Large intestine (tissue), 3 donors: ENCODE measurements around the gene SLC6A13. TPM values are rescaled to one million over a fixed set of nuclear protein-coding genes. Genes with fewer than 3 reads are reported as not detected.

Experiments
- DNase-seq, 2 donors: peaks; one replicate each; pipeline versions ENCODE4 v3.0.0 to v3.0.0-alpha.2; 2013
- H3K27ac ChIP-seq: one replicate; pipeline ENCODE4 v1.5.1; 2013; ENCODE audit warnings: low read length
- H3K27me3 ChIP-seq: 2 replicates; pipeline ENCODE4 v1.6.1; 2013; ENCODE audit warnings: low read length; ENCODE audit not compliant: control insufficient read depth, insufficient read depth
- H3K36me3 ChIP-seq: 2 replicates; pipeline ENCODE4 v1.6.1; 2013; ENCODE audit warnings: low read length; ENCODE audit not compliant: control insufficient read depth, insufficient read depth
- H3K4me1 ChIP-seq: one replicate; pipeline ENCODE4 v1.6.1; 2013; ENCODE audit warnings: low read length; ENCODE audit not compliant: control insufficient read depth, insufficient read depth
- H3K4me3 ChIP-seq: one replicate; pipeline ENCODE4 v1.5.1; 2013; ENCODE audit warnings: low read length
- H3K9me3 ChIP-seq: one replicate; pipeline ENCODE4 v1.6.1; 2013; ENCODE audit warnings: mild to moderate bottlenecking, low read depth, low read length, moderate library complexity; ENCODE audit not compliant: control insufficient read depth
- WGBS: methylation state at CpG from one replicate; pipeline ENCODE4 v1.1.5; 2013; ENCODE audit warnings: low lambda C conversion rate; ENCODE audit not compliant: insufficient coverage; 5-methylcytosine and 5-hydroxymethylcytosine counted together
- polyA plus RNA-seq: library from polyadenylated mRNA; unstranded; fragments of 120-200 nt; gene quantifications from one replicate; pipeline ENCODE4 v1.2.1, GENCODE V29; 2013

Gene SLC6A13
- polyA plus RNA-seq, 1 donor, result 0.28 TPM

GRCh38 chr12:179885-180284 lies 82.8 kb downstream of the SLC6A13 start:
- Histone ChIP-seq H3K27ac (no peak overlapping the region), H3K36me3 (no peaks in the 10 kb centered on the region), H3K27me3 (no peaks in the 10 kb centered on the region), H3K4me1 (peaks cover 14% of the 10 kb centered on the region), H3K9me3 (no peaks in the 10 kb centered on the region), H3K4me3 (no peak overlapping the region)
- no CpG with 5 or more reads among the region's 5 CpGs for WGBS
- DNase-seq, result no peak

DNA sequence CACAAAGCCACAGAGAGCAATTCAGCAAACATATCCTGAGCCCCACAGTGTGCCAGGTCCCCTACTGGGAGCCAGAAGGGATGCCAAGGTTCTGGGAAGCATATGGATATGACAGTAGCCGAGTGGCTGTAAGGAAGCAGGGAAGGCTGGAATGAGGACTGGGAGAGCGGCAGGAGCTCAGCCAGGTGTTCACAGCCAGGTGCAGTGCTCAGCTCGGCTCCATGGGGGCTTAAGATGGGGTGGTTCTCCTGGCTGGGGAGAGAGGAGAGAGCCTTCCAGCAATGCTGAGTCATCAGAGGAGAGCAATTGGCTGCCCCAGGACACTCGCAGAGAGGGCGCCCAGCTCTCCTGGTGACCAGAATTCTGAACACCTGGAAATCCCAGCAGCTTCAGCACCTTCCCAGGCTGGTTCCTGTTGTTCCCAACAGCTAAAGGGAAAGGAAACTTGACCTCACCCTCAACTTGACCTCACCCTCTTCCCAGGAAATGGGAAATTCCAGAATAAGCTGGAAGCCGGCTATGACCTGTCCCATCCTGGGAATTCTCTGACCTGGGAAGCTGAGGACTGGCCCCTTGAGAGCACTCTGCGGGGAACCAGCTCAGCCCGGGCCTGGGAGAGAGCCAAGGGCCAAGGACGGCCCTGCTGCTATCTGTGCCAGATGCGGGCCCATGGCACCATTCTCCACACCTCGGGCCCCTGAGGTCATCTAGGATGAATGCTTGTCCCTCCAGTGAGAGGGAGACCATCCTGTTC lies 83.3 kb downstream of the SLC6A13 start:
- Histone ChIP-seq H3K4me1 (peaks cover 14% of the 10 kb centered on the region), H3K4me3 (no peak overlapping the region), H3K27me3 (no peaks in the 10 kb centered on the region), H3K27ac (no peak overlapping the region), H3K9me3 (no peaks in the 10 kb centered on the region), H3K36me3 (no peaks in the 10 kb centered on the region)
- no peak for DNase-seq
- WGBS, result no CpG with 5 or more reads among the region's 11 CpGs

DNA sequence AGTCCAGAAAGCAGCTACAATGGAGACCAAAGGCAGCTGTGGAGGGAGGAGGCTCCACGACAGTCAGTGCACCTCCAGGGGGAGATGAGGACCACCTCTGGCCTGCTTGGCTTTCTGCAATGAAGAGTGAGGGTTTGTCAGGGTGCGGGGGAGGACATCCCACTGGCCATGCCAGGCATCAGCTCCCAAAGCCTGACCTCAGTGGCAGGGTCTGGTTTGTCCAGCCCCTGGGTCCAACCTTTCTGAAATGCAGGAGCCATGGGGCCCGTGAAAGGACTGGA lies 83.9 kb downstream of the SLC6A13 start:
- no CpG with 5 or more reads among the region's 3 CpGs for WGBS

DNA sequence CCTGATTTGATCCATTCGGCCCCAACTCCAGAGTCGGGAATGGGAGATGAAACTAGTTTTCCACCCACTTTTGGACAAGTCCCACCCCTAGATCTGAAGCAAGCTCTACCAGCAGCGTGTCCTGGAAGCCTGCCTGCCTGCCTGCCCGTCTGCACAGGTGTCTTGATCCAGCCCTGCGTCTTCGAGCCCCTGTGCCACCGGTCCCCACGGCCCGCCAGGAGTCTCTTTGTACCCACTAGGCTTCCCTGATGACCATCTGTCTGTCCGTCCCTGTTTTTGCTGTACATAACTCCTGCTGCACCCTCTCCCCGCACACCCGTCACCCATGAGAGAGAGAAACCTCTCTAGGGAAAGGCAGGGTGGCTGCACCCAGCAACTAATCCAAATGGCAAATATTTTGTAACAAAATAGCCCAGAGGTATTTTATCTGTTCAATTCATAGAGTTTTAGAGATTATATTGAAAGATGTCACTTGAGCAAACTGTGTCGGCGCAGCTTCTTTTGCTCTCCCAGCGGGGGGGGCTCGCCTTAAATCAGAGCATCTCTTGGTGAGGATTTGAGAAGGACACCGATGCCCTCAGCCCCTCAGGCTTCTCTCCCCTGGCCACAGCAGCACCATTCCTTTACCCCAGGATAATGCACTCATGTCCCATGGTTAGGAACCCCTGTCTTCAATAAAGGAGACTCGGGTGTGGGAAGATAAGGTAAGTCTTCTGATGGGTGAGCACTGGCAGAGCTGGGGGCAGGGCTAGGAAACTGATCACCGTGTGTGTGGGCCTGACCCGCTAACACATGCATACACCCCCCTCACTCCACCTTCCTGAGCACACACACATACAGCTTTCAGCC lies 84.4 kb downstream of the SLC6A13 start:
- Histone ChIP-seq H3K4me1 (peaks cover 14% of the 10 kb centered on the region), H3K9me3 (no peaks in the 10 kb centered on the region), H3K27ac (no peak overlapping the region), H3K36me3 (no peaks in the 10 kb centered on the region), H3K27me3 (no peaks in the 10 kb centered on the region), H3K4me3 (no peak overlapping the region)
- no peak for DNase-seq
- no CpG with 5 or more reads among the region's 20 CpGs for WGBS

More for the DNA sequence above, 83.9 kb downstream of the SLC6A13 start:
- Histone ChIP-seq H3K27me3 (no peaks in the 10 kb centered on the region), H3K27ac (no peak overlapping the region), H3K9me3 (no peaks in the 10 kb centered on the region), H3K36me3 (no peaks in the 10 kb centered on the region), H3K4me1 (peaks cover 14% of the 10 kb centered on the region), H3K4me3 (no peak overlapping the region)
- DNase-seq, result no peak

DNA sequence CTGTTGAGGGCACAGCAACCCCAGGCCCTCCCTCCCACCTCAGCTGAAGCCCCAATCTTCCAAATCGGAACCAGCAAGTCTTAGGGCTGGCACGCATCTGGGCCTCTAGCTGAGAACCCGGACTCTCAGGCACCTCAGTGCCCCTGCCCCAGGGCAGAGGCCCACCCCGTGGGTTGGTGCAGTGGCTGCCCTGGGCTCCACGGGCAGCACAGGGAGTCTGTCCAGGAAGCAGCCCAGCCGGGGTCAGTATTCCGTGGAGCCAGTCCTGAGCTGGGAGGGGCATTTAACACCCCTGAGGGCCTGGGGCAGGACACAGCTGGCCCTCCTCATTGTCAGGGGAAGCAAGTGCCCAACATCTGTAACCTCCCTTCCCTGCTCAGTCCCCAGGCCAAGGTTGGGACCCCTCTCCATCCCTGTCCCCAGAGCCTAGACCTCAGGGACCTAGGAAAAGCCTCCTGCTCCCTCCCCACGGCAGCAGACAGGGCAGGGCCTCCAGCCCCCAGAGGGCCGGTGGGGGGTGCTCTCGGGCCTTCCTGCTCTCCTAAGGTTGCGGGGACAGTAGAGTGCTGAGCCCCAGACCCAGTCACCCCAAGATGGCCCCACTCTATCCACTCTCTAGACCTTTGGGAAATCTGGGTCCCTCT lies 85.2 kb downstream of the SLC6A13 start:
- no peak for DNase-seq
- H3K4me3 ChIP-seq, result no peak overlapping the region
- H3K9me3 ChIP-seq, result no peaks in the 10 kb centered on the region
- peaks cover 16% of the 10 kb centered on the region for H3K4me1 ChIP-seq
- no peaks in the 10 kb centered on the region for H3K36me3 ChIP-seq
- H3K27me3 ChIP-seq, result no peaks in the 10 kb centered on the region
- H3K27ac ChIP-seq, result no peak overlapping the region
- no CpG with 5 or more reads among the region's 11 CpGs for WGBS

GRCh38 chr12:176321-177181 lies 86.1 kb downstream of the SLC6A13 start:
- Histone ChIP-seq H3K27ac (peak overlapping the region; percentile 81), H3K36me3 (no peaks in the 10 kb centered on the region), H3K9me3 (no peaks in the 10 kb centered on the region), H3K4me3 (no peak overlapping the region), H3K4me1 (peaks cover 21% of the 10 kb centered on the region), H3K27me3 (no peaks in the 10 kb centered on the region)
- DNase-seq, result peak; percentile 90 to 94
- WGBS, result no CpG with 5 or more reads among the region's 16 CpGs

GRCh38 chr12:175759-176158 lies 86.9 kb downstream of the SLC6A13 start:
- Histone ChIP-seq H3K36me3 (no peaks in the 10 kb centered on the region), H3K9me3 (no peaks in the 10 kb centered on the region), H3K27me3 (no peaks in the 10 kb centered on the region), H3K4me1 (peaks cover 21% of the 10 kb centered on the region), H3K27ac (peak overlapping the region; percentile 81), H3K4me3 (no peak overlapping the region)
- DNase-seq, result no peak
- whole genome bisulfite sequencing, result no CpG with 5 or more reads among the region's 16 CpGs

- Histone ChIP-seq H3K27ac (no peak overlapping the region), H3K27me3 (no peaks in the 10 kb centered on the region), H3K4me3 (no peak overlapping the region), H3K36me3 (no peaks in the 10 kb centered on the region), H3K9me3 (no peaks in the 10 kb centered on the region), H3K4me1 (peaks cover 21% of the 10 kb centered on the region)
- WGBS, result no CpG with 5 or more reads among the region's 10 CpGs
- no peak for DNase-seq
Observed at GRCh38 chr12:175250-175649, 87.4 kb downstream of the SLC6A13 start.

- H3K4me3 ChIP-seq, result no peak overlapping the region
- no peaks in the 10 kb centered on the region for H3K9me3 ChIP-seq
- WGBS, result no CpG with 5 or more reads among the region's 23 CpGs
- peaks cover 21% of the 10 kb centered on the region for H3K4me1 ChIP-seq
- no peaks in the 10 kb centered on the region for H3K27me3 ChIP-seq
- H3K27ac ChIP-seq, result no peak overlapping the region
- no peaks in the 10 kb centered on the region for H3K36me3 ChIP-seq
- no peak for DNase-seq
Observed at GRCh38 chr12:174596-174995, 88.0 kb downstream of the SLC6A13 start.

GRCh38 chr12:174124-174523 lies 88.5 kb downstream of the SLC6A13 start:
- Histone ChIP-seq H3K36me3 (no peaks in the 10 kb centered on the region), H3K4me1 (peaks cover 26% of the 10 kb centered on the region), H3K27ac (no peak overlapping the region), H3K27me3 (no peaks in the 10 kb centered on the region), H3K9me3 (no peaks in the 10 kb centered on the region), H3K4me3 (no peak overlapping the region)
- no CpG with 5 or more reads among the region's 6 CpGs for WGBS
- no peak for DNase-seq
